ENCODE measurements around the gene METTL16.

DNA sequence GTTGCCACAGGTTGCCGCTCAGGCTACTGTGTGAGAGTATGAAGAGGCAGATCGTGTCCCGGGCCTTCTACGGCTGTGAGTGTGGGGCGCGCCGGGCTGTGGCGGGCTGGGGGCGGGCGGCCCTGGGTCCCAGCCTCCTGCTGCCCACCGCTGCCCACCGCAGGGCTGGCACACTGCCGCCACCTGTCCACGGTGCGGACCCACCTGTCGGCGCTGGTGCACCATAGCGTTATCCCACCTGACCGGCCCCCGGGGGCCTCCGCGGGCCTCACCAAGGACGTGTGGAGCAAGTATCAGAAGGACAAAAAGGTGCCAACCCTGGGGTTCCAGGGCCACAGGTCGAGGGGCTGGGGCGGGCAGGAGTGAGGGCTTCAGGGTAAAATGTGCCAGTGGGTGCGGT is 139.5 kb downstream of the METTL16 start:
- TF ChIP-seq EGR1 (IDR thresholded peaks at IDR 0.05) = no peak
- no peak for TF ChIP-seq CEBPB (IDR thresholded peaks at IDR 0.05)
- TF ChIP-seq ZBTB7A (IDR thresholded peaks at IDR 0.05; ENCODE audit: low read depth) = no peak
- TF ChIP-seq TCF12 (IDR thresholded peaks at IDR 0.05; ENCODE audit: low read depth) = no peak
- TF ChIP-seq, protein P1, sequence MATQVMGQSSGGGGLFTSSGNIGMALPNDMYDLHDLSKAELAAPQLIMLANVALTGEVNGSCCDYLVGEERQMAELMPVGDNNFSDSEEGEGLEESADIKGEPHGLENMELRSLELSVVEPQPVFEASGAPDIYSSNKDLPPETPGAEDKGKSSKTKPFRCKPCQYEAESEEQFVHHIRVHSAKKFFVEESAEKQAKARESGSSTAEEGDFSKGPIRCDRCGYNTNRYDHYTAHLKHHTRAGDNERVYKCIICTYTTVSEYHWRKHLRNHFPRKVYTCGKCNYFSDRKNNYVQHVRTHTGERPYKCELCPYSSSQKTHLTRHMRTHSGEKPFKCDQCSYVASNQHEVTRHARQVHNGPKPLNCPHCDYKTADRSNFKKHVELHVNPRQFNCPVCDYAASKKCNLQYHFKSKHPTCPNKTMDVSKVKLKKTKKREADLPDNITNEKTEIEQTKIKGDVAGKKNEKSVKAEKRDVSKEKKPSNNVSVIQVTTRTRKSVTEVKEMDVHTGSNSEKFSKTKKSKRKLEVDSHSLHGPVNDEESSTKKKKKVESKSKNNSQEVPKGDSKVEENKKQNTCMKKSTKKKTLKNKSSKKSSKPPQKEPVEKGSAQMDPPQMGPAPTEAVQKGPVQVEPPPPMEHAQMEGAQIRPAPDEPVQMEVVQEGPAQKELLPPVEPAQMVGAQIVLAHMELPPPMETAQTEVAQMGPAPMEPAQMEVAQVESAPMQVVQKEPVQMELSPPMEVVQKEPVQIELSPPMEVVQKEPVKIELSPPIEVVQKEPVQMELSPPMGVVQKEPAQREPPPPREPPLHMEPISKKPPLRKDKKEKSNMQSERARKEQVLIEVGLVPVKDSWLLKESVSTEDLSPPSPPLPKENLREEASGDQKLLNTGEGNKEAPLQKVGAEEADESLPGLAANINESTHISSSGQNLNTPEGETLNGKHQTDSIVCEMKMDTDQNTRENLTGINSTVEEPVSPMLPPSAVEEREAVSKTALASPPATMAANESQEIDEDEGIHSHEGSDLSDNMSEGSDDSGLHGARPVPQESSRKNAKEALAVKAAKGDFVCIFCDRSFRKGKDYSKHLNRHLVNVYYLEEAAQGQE (IDR thresholded peaks at IDR 0.05; ENCODE audit: low read depth) = no peak
- TF ChIP-seq, protein P2, sequence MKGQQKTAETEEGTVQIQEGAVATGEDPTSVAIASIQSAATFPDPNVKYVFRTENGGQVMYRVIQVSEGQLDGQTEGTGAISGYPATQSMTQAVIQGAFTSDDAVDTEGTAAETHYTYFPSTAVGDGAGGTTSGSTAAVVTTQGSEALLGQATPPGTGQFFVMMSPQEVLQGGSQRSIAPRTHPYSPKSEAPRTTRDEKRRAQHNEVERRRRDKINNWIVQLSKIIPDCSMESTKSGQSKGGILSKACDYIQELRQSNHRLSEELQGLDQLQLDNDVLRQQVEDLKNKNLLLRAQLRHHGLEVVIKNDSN (IDR thresholded peaks at IDR 0.05) = no peak
- TF ChIP-seq RAD21 (IDR thresholded peaks at IDR 0.05; ENCODE audit: low read depth) = no peak
- no peak for TF ChIP-seq EP300 (IDR thresholded peaks at IDR 0.05; ENCODE audit: borderline replicate concordance)
- TF ChIP-seq, protein P3, sequence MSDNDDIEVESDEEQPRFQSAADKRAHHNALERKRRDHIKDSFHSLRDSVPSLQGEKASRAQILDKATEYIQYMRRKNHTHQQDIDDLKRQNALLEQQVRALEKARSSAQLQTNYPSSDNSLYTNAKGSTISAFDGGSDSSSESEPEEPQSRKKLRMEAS (IDR thresholded peaks at IDR 0.05) = no peak
- no peak for TF ChIP-seq TAF1 (IDR thresholded peaks at IDR 0.05; ENCODE audit: low read depth)
